Hepatocyte (in vitro differentiated cells): ENCODE measurements around the gene AP2A2. TPM values are rescaled to one million over a fixed set of nuclear protein-coding genes. Genes with fewer than 3 reads are reported as not detected.

Source experiments
- DNase-seq: peaks from one replicate; pipeline ENCODE4 v3.0.0-alpha.2; 2016; ENCODE audit warnings: low spot score
- H2AFZ ChIP-seq: fragments of 200-600 bp; sonication (generic); 2 replicates; pipeline ENCODE4 v1.6.0; 2016; ENCODE audit warnings: antibody characterized with exemption, mild to moderate bottlenecking
- H3K27ac ChIP-seq: fragments of 200-600 bp; sonication (generic); 2 replicates; pipeline ENCODE4 v1.5.1; 2016; ENCODE audit warnings: mild to moderate bottlenecking
- H3K27me3 ChIP-seq: fragments of 200-600 bp; sonication (generic); 2 replicates; pipeline ENCODE4 v1.6.1; 2016
- H3K36me3 ChIP-seq: fragments of 200-600 bp; sonication (generic); replicated peaks from 2 replicates; pipeline ENCODE4 v1.5.1; 2016; ENCODE audit warnings: low read depth; ENCODE audit not compliant: insufficient read depth
- H3K4me1 ChIP-seq: fragments of 200-600 bp; sonication (generic); 2 replicates; pipeline ENCODE4 v1.5.1; 2016; ENCODE audit warnings: mild to moderate bottlenecking, moderate library complexity; ENCODE audit not compliant: insufficient read depth
- H3K4me2 ChIP-seq: fragments of 200-600 bp; sonication (generic); 2 replicates; pipeline ENCODE4 v1.6.0; 2016
- H3K4me3 ChIP-seq: fragments of 200-600 bp; sonication (generic); 2 replicates; pipeline ENCODE4 v1.5.1; 2016; ENCODE audit warnings: mild to moderate bottlenecking
- H3K79me2 ChIP-seq: fragments of 200-600 bp; sonication (generic); 2 replicates; pipeline ENCODE4 v1.6.0; 2017; ENCODE audit warnings: mild to moderate bottlenecking
- H3K9me2 ChIP-seq: fragments of 200-600 bp; sonication (generic); replicated peaks from 2 replicates; pipeline ENCODE4 v1.6.0; 2017; ENCODE audit warnings: mild to moderate bottlenecking; ENCODE audit not compliant: insufficient read depth
- H3K9me3 ChIP-seq: fragments of 200-600 bp; sonication (generic); 2 replicates; pipeline ENCODE4 v1.5.1; 2016; ENCODE audit warnings: low read depth, mild to moderate bottlenecking
- H4K20me1 ChIP-seq: fragments of 200-600 bp; sonication (generic); 2 replicates; pipeline ENCODE4 v1.6.0; 2016; ENCODE audit warnings: mild to moderate bottlenecking; ENCODE audit not compliant: insufficient read depth, poor library complexity, severe bottlenecking
- EZH2 ChIP-seq: fragments of 200-600 bp; sonication (generic); IDR thresholded peaks from 2 replicates; pipeline ENCODE4 v1.6.1; 2016; ENCODE audit warnings: antibody characterized with exemption, mild to moderate bottlenecking, borderline replicate concordance
- EZH2phosphoT487 ChIP-seq: fragments of 200-600 bp; sonication (generic); IDR thresholded peaks from one replicate; pipeline ENCODE4 v1.6.1; 2018; ENCODE audit warnings: antibody characterized with exemption, mild to moderate bottlenecking, low read depth, moderate library complexity; ENCODE audit not compliant: unreplicated experiment, severe bottlenecking
- WGBS: methylation state at CpG from one replicate; pipeline ENCODE4 v1.1.6; 2016; ENCODE audit warnings: low lambda C conversion rate; ENCODE audit errors: missing lambda C conversion rate; 5-methylcytosine and 5-hydroxymethylcytosine counted together
- polyA plus RNA-seq: library from polyadenylated mRNA; unstranded; fragments of >200 nt; fragmentation: Nextera tagmentation; extraction: Ambion mirVana; gene quantifications from 2 replicates; pipeline ENCODE4 v1.2.1, GENCODE V29; 2016
- total RNA-seq: library from RNA; depleted of rRNA; stranded (reverse); fragments of >200 nt; gene quantifications from 2 replicates; pipeline ENCODE4 v1.2.3, GENCODE V29; 2014
- TF ChIP-seq, protein P1 (sequence below): fragments of 200-600 bp; sonication (generic); IDR thresholded peaks from 2 replicates; pipeline ENCODE4 v1.5.1; 2016; ENCODE audit warnings: antibody characterized with exemption, mild to moderate bottlenecking; ENCODE audit not compliant: poor library complexity

The AP2A2 gene
- total and polyA plus RNA-seq, 2 experiments from 2014 or later = 49.7 to 68.0 TPM

- TF ChIP-seq EZH2 = no peak
- TF ChIP-seq, protein P1, sequence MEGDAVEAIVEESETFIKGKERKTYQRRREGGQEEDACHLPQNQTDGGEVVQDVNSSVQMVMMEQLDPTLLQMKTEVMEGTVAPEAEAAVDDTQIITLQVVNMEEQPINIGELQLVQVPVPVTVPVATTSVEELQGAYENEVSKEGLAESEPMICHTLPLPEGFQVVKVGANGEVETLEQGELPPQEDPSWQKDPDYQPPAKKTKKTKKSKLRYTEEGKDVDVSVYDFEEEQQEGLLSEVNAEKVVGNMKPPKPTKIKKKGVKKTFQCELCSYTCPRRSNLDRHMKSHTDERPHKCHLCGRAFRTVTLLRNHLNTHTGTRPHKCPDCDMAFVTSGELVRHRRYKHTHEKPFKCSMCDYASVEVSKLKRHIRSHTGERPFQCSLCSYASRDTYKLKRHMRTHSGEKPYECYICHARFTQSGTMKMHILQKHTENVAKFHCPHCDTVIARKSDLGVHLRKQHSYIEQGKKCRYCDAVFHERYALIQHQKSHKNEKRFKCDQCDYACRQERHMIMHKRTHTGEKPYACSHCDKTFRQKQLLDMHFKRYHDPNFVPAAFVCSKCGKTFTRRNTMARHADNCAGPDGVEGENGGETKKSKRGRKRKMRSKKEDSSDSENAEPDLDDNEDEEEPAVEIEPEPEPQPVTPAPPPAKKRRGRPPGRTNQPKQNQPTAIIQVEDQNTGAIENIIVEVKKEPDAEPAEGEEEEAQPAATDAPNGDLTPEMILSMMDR = no peak
- TF ChIP-seq EZH2phosphoT487 = no peak
- no peak overlapping the region for H3K27ac ChIP-seq
- H3K9me2 ChIP-seq = no peaks in the 10 kb centered on the region
- no peak overlapping the region for H3K4me2 ChIP-seq
- no peaks in the 10 kb centered on the region for H3K27me3 ChIP-seq
- no peaks in the 10 kb centered on the region for H4K20me1 ChIP-seq
- H3K9me3 ChIP-seq = no peaks in the 10 kb centered on the region
- no peaks in the 10 kb centered on the region for H3K79me2 ChIP-seq
- no peaks in the 10 kb centered on the region for H3K4me1 ChIP-seq
- no peaks in the 10 kb centered on the region for H3K36me3 ChIP-seq
- no peak overlapping the region for H2AFZ ChIP-seq
- WGBS = 96% methylated on average over 11 of the region's 11 CpGs
- H3K4me3 ChIP-seq = no peak overlapping the region
- DNase-seq = no peak
These were observed 25.9 kb upstream of the AP2A2 start for GRCh38 chr11:899724-900123.

DNA sequence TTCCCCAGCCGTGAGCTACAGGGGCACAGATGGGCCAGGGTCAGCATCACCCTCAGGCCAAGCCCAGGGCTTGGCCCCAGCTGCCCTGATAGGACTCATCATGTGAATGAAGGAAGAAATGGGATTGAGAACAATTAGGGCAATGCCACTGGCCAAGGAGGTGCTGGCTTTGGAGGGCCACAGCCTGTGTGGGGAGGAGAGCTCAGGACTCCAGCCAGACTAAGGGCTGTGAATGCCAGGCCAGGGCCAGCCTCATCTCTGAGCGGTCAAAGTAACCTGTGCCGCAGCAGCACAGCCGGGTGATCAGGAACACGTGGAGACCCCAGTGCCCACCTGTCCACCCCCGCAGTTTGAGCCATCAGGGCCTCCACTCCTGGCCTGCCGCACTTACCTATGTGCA is 25.1 kb upstream of the AP2A2 start:
- H2AFZ ChIP-seq = no peak overlapping the region
- 91% methylated on average over 7 of the region's 7 CpGs for WGBS
- H3K79me2 ChIP-seq = no peaks in the 10 kb centered on the region
- H4K20me1 ChIP-seq = no peaks in the 10 kb centered on the region
- H3K4me1 ChIP-seq = no peaks in the 10 kb centered on the region
- H3K9me3 ChIP-seq = no peaks in the 10 kb centered on the region
- no peak overlapping the region for H3K27ac ChIP-seq
- TF ChIP-seq EZH2 = no peak
- TF ChIP-seq, protein P1 = no peak
- no peak for TF ChIP-seq EZH2phosphoT487
- no peaks in the 10 kb centered on the region for H3K9me2 ChIP-seq
- H3K36me3 ChIP-seq = no peaks in the 10 kb centered on the region
- no peaks in the 10 kb centered on the region for H3K27me3 ChIP-seq
- no peak overlapping the region for H3K4me3 ChIP-seq
- H3K4me2 ChIP-seq = no peak overlapping the region
- DNase-seq = no peak

DNA sequence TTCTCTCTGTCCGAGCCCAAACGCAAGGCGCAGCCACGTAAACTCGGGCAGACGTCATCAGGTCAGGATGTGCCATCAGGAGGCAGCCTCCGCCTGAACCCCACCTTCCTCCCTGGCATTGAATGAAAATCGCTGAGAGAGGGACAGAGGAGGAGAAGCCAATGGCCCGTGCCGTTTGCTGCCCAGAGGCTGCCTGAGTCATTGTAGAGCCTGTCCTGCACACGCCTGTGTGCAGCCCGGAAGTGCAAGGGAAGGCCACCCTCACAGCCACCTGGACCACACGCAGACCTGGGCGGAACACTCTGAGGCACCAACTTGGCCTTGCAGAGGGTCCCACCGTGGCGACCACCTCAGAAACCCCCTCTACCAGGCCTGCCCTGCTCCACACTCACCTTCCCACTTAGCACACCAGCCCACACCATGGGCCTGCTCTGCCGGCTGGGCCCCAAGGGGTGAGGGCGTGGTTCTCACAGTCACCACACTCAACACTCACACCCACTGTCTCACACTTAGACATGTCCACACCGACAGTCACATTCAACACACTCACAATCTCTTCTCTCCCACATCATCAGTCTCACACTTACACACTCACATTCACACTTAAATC is 24.1 kb upstream of the AP2A2 start:
- Histone ChIP-seq H3K9me2 (no peaks in the 10 kb centered on the region), H3K36me3 (no peaks in the 10 kb centered on the region), H3K27me3 (no peaks in the 10 kb centered on the region), H4K20me1 (no peaks in the 10 kb centered on the region), H3K4me1 (no peaks in the 10 kb centered on the region), H3K9me3 (no peaks in the 10 kb centered on the region), H3K4me2 (no peak overlapping the region), H3K4me3 (no peak overlapping the region), H3K27ac (no peak overlapping the region), H2AFZ (no peak overlapping the region), H3K79me2 (no peaks in the 10 kb centered on the region)
- WGBS = 97% methylated on average over 19 of the region's 19 CpGs
- TF ChIP-seq EZH2phosphoT487 (no peak), EZH2 (no peak)
- TF ChIP-seq, protein P1 = no peak
- no peak for DNase-seq

DNA sequence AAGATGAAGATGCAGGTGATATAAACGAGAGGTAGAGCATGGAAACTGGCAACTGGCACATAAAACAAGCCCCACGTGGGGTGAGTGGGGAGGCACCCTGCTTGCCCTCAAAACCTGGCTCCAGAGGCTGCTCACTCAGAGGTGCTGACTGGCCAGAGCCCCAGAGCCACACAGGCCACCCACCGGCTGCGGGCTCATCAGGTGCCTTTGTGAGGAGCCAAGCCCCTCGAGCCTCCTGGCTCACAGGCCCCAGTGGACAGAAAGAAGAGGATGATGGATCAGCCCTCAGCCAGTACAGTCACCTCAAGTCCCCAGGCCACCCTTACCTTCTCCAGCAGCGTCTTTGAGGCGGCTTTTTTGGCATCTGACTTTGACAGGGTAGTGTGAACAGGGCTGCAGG is 21.3 kb upstream of the AP2A2 start:
- 91% methylated on average over 7 of the region's 7 CpGs for WGBS
- H3K9me3 ChIP-seq = no peaks in the 10 kb centered on the region
- H3K27ac ChIP-seq = no peak overlapping the region
- TF ChIP-seq EZH2 (no peak), EZH2phosphoT487 (no peak)
- TF ChIP-seq, protein P1 = no peak
- no peak for DNase-seq
- H3K79me2 ChIP-seq = peaks cover 11% of the 10 kb centered on the region
- no peaks in the 10 kb centered on the region for H3K9me2 ChIP-seq
- no peaks in the 10 kb centered on the region for H3K27me3 ChIP-seq
- no peak overlapping the region for H3K4me3 ChIP-seq
- H3K36me3 ChIP-seq = no peaks in the 10 kb centered on the region
- H3K4me1 ChIP-seq = no peaks in the 10 kb centered on the region
- H2AFZ ChIP-seq = no peak overlapping the region
- H3K4me2 ChIP-seq = no peak overlapping the region
- H4K20me1 ChIP-seq = no peaks in the 10 kb centered on the region
